ENCODE data around the gene TRAPPC2L. TPM values are rescaled to one million over a fixed set of nuclear protein-coding genes. Genes with fewer than 3 reads are reported as not detected.
A peak's percentile ranks its signal among the peaks of the same experiment; 100 is the strongest.

TRAPPC2L gene
- polyA plus RNA-seq, 2 donors: 42.8 to 44.1 TPM

DNA sequence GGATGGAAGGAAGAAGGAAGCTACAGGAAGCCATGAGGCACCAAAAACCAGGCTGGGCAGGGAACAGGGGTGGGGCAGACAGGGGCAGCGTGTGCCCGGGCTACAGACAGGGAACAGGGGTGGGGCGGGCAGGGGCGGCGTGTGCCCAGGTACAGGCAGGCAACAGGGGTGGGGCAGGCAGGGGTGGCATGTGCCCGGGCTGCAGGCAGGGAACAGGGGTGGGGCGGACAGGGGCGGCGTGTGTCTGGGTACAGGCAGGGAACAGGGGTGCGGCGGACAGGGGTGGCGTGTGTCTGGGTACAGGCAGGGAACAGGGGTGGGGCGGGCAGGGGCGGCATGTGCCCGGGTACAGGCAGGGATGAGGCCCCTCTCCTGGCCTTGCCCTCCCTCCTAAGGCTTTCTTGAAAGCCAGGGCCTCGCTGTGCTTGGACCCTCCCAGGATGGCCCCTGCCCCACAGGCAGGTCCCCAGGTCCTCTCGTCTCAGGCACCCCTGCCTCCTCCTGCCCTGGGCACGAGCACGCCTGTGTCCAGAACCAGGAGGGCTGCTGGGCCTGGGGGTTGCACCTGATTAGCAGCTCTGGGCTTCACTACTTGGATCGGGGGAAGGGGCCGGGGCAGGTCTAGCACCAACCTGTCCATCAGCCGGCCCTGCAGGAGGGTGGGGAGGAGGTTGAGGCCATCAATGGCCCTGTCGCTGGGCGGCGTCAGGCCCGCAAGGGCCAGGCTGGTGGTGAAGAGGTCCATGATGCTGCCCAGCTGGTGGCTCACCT lies 30.7 kb upstream of the TRAPPC2L start:
- H3K27me3 ChIP-seq (ENCODE audit: control insufficient read depth in 1 of 2, insufficient read depth in 2 of 2, low read length in 2 of 2): no peaks in the 10 kb centered on the region
- 76 to 79% methylated on average over 21 to 26 of the region's 26 CpGs for WGBS, 2 donors
- H3K9me3 ChIP-seq (ENCODE audit: control insufficient read depth in 2 of 2, insufficient read depth in 1 of 2, low read depth in 1 of 2, low read length in 1 of 2): no peaks in the 10 kb centered on the region
- no peak overlapping the region for H3K4me3 ChIP-seq (ENCODE audit: low read depth in 1 of 2, low read length in 2 of 2)
- H3K27ac ChIP-seq (ENCODE audit: low read depth in 2 of 2, low read length in 1 of 2): peak overlapping the region in 1 of 2 donors; percentile 4
- peaks cover 0 to 33% of the 10 kb centered on the region in 2 donors for H3K36me3 ChIP-seq (ENCODE audit: control insufficient read depth in 2 of 2, insufficient read depth in 2 of 2, low read length in 1 of 2)
- H3K4me1 ChIP-seq (ENCODE audit: control insufficient read depth in 2 of 2, insufficient read depth in 2 of 2, low read length in 1 of 2): peaks cover 3 to 19% of the 10 kb centered on the region in 2 donors

GRCh38 chr16:88827727-88828126 lies 29.2 kb upstream of the TRAPPC2L start:
- peaks cover 3 to 19% of the 10 kb centered on the region in 2 donors for H3K4me1 ChIP-seq (ENCODE audit: control insufficient read depth in 2 of 2, insufficient read depth in 2 of 2, low read length in 1 of 2)
- peaks cover 0 to 19% of the 10 kb centered on the region in 2 donors for H3K36me3 ChIP-seq (ENCODE audit: control insufficient read depth in 2 of 2, insufficient read depth in 2 of 2, low read length in 1 of 2)
- no peaks in the 10 kb centered on the region for H3K27me3 ChIP-seq (ENCODE audit: control insufficient read depth in 1 of 2, insufficient read depth in 2 of 2, low read length in 2 of 2)
- no peak overlapping the region for H3K27ac ChIP-seq (ENCODE audit: low read depth in 2 of 2, low read length in 1 of 2)
- no peak overlapping the region for H3K4me3 ChIP-seq (ENCODE audit: low read depth in 1 of 2, low read length in 2 of 2)
- 92 to 93% methylated on average over 21 of the region's 21 CpGs for WGBS, 2 donors
- H3K9me3 ChIP-seq (ENCODE audit: control insufficient read depth in 2 of 2, insufficient read depth in 1 of 2, low read depth in 1 of 2, low read length in 1 of 2): no peaks in the 10 kb centered on the region

- Histone ChIP-seq H3K27me3 (ENCODE audit: control insufficient read depth in 1 of 2, insufficient read depth in 2 of 2, low read length in 2 of 2) (no peaks in the 10 kb centered on the region), H3K4me3 (ENCODE audit: low read depth in 1 of 2, low read length in 2 of 2) (no peak overlapping the region), H3K36me3 (ENCODE audit: control insufficient read depth in 2 of 2, insufficient read depth in 2 of 2, low read length in 1 of 2) (peaks cover 0 to 17% of the 10 kb centered on the region in 2 donors), H3K27ac (ENCODE audit: low read depth in 2 of 2, low read length in 1 of 2) (no peak overlapping the region), H3K4me1 (ENCODE audit: control insufficient read depth in 2 of 2, insufficient read depth in 2 of 2, low read length in 1 of 2) (peaks cover 3 to 19% of the 10 kb centered on the region in 2 donors), H3K9me3 (ENCODE audit: control insufficient read depth in 2 of 2, insufficient read depth in 1 of 2, low read depth in 1 of 2, low read length in 1 of 2) (no peaks in the 10 kb centered on the region)
- WGBS, 2 donors: 75 to 86% methylated on average over 24 of the region's 24 CpGs
These were observed 28.2 kb upstream of the TRAPPC2L start for GRCh38 chr16:88828711-88829110.

DNA sequence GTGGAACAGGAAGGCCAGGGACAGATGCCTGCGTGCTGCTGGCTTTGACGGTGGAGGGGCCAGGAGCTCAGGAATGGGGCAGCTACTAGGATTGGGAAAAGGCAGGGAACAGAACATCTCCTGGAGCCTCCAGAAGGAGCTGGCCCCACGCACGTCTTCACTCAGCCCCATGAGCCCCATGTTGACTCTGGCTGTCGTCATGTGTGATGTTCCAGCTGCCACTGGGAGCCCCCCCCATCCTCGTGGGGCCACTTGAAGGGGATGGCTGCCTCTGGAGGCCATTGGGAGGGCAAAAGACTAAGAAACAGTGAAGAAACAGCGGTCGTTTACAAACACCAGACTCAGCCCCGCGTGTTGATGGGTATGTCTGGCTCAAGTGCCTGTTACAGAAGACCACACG lies 26.7 kb upstream of the TRAPPC2L start:
- Histone ChIP-seq H3K36me3 (ENCODE audit: control insufficient read depth in 2 of 2, insufficient read depth in 2 of 2, low read length in 1 of 2) (peaks cover 0 to 18% of the 10 kb centered on the region in 2 donors), H3K4me1 (ENCODE audit: control insufficient read depth in 2 of 2, insufficient read depth in 2 of 2, low read length in 1 of 2) (peaks cover 3 to 19% of the 10 kb centered on the region in 2 donors), H3K27ac (ENCODE audit: low read depth in 2 of 2, low read length in 1 of 2) (no peak overlapping the region), H3K4me3 (ENCODE audit: low read depth in 1 of 2, low read length in 2 of 2) (no peak overlapping the region), H3K27me3 (ENCODE audit: control insufficient read depth in 1 of 2, insufficient read depth in 2 of 2, low read length in 2 of 2) (no peaks in the 10 kb centered on the region), H3K9me3 (ENCODE audit: control insufficient read depth in 2 of 2, insufficient read depth in 1 of 2, low read depth in 1 of 2, low read length in 1 of 2) (no peaks in the 10 kb centered on the region)
- WGBS, 2 donors: 71 to 74% methylated on average over 11 of the region's 11 CpGs

DNA sequence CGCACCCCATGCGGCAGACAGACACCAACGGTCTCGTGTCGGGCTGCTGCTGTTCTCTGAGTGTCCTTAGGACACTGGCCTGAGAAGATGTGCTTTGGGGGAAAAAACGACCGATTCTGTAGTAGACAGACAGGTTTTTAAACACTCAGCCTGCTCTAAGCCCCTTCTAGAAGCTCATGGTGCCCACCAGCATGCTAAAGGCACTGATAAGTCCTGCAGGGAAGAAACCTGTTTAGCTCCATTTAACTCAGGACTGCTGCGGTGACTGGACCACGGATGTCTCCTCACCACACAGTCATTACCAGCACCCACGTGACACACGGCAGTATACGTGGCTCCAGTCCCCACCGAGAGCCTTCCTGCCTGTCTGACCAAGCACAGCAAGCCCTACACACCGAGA lies 26.1 kb upstream of the TRAPPC2L start:
- Histone ChIP-seq H3K36me3 (ENCODE audit: control insufficient read depth in 2 of 2, insufficient read depth in 2 of 2, low read length in 1 of 2) (peaks cover 0 to 23% of the 10 kb centered on the region in 2 donors), H3K4me3 (ENCODE audit: low read depth in 1 of 2, low read length in 2 of 2) (no peak overlapping the region)
- 89% methylated on average over 14 of the region's 14 CpGs for WGBS, 2 donors

DNA sequence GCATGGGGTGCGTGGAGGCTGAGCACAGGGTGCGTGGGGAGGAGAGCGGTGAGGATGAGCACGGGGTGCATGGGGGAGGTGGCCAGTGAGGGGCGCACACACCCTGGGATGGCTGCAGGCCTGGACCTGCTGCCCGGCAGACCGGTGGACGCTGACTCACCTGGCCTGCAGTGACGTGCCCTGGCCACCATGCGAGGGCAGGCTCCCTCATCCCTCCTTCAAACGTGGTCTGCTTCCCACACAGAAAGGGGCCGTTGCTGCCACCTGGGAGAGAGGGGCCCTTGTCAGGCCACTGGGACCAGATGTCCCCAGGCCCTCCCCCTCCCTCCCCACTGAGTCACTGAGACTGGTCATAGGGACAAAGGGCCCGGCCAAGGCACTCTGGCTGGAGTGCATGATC lies 25.1 kb upstream of the TRAPPC2L start:
- H3K4me1 ChIP-seq (ENCODE audit: control insufficient read depth in 2 of 2, insufficient read depth in 2 of 2, low read length in 1 of 2): peaks cover under 1 to 4% of the 10 kb centered on the region in 2 donors
- H3K4me3 ChIP-seq (ENCODE audit: low read depth in 1 of 2, low read length in 2 of 2): no peak overlapping the region
- H3K27me3 ChIP-seq (ENCODE audit: control insufficient read depth in 1 of 2, insufficient read depth in 2 of 2, low read length in 2 of 2): no peaks in the 10 kb centered on the region
- peaks cover 0 to 26% of the 10 kb centered on the region in 2 donors for H3K36me3 ChIP-seq (ENCODE audit: control insufficient read depth in 2 of 2, insufficient read depth in 2 of 2, low read length in 1 of 2)
- no peaks in the 10 kb centered on the region for H3K9me3 ChIP-seq (ENCODE audit: control insufficient read depth in 2 of 2, insufficient read depth in 1 of 2, low read depth in 1 of 2, low read length in 1 of 2)
- WGBS, 2 donors: 53 to 69% methylated on average over 12 to 13 of the region's 13 CpGs
- no peak overlapping the region for H3K27ac ChIP-seq (ENCODE audit: low read depth in 2 of 2, low read length in 1 of 2)

More for the DNA sequence above, 26.1 kb upstream of the TRAPPC2L start:
- peaks cover 3 to 15% of the 10 kb centered on the region in 2 donors for H3K4me1 ChIP-seq (ENCODE audit: control insufficient read depth in 2 of 2, insufficient read depth in 2 of 2, low read length in 1 of 2)
- no peaks in the 10 kb centered on the region for H3K27me3 ChIP-seq (ENCODE audit: control insufficient read depth in 1 of 2, insufficient read depth in 2 of 2, low read length in 2 of 2)
- H3K27ac ChIP-seq (ENCODE audit: low read depth in 2 of 2, low read length in 1 of 2): no peak overlapping the region
- H3K9me3 ChIP-seq (ENCODE audit: control insufficient read depth in 2 of 2, insufficient read depth in 1 of 2, low read depth in 1 of 2, low read length in 1 of 2): no peaks in the 10 kb centered on the region

GRCh38 chr16:88833086-88833485 lies 23.8 kb upstream of the TRAPPC2L start:
- peaks cover 0 to 27% of the 10 kb centered on the region in 2 donors for H3K36me3 ChIP-seq (ENCODE audit: control insufficient read depth in 2 of 2, insufficient read depth in 2 of 2, low read length in 1 of 2)
- no peaks in the 10 kb centered on the region for H3K9me3 ChIP-seq (ENCODE audit: control insufficient read depth in 2 of 2, insufficient read depth in 1 of 2, low read depth in 1 of 2, low read length in 1 of 2)
- WGBS, 2 donors: 94 to 97% methylated on average over 12 to 13 of the region's 13 CpGs
- H3K4me3 ChIP-seq (ENCODE audit: low read depth in 1 of 2, low read length in 2 of 2): no peak overlapping the region
- no peak overlapping the region for H3K27ac ChIP-seq (ENCODE audit: low read depth in 2 of 2, low read length in 1 of 2)
- H3K4me1 ChIP-seq (ENCODE audit: control insufficient read depth in 2 of 2, insufficient read depth in 2 of 2, low read length in 1 of 2): no peaks in the 10 kb centered on the region
- H3K27me3 ChIP-seq (ENCODE audit: control insufficient read depth in 1 of 2, insufficient read depth in 2 of 2, low read length in 2 of 2): no peaks in the 10 kb centered on the region

- H3K36me3 ChIP-seq (ENCODE audit: control insufficient read depth in 2 of 2, insufficient read depth in 2 of 2, low read length in 1 of 2): peaks cover 0 to 32% of the 10 kb centered on the region in 2 donors
- H3K4me1 ChIP-seq (ENCODE audit: control insufficient read depth in 2 of 2, insufficient read depth in 2 of 2, low read length in 1 of 2): no peaks in the 10 kb centered on the region
These were observed 22.3 kb upstream of the TRAPPC2L start for GRCh38 chr16:88834670-88835069.

DNA sequence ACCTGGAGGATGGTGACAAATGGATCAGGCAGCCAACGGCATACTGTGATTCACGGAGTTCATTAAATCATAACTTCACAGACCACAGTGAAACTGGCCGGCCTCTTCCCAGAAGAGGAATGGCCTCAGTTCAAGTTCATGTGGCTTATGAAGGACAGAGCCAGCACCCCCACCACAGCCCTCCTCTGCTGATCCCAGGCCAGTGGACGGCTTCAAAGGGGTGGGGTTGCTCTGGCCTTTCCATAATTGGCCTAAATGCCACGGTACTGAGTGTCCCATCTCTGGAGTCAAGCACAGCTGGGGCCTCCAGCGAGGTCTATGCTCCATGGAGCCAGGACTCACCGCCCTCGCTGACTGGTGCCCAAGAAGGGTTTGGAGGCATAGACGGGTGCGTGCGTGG lies 21.5 kb upstream of the TRAPPC2L start:
- H3K9me3 ChIP-seq (ENCODE audit: control insufficient read depth in 2 of 2, insufficient read depth in 1 of 2, low read depth in 1 of 2, low read length in 1 of 2): no peaks in the 10 kb centered on the region
- no peak overlapping the region for H3K27ac ChIP-seq (ENCODE audit: low read depth in 2 of 2, low read length in 1 of 2)
- peaks cover 0 to 39% of the 10 kb centered on the region in 2 donors for H3K36me3 ChIP-seq (ENCODE audit: control insufficient read depth in 2 of 2, insufficient read depth in 2 of 2, low read length in 1 of 2)
- no peaks in the 10 kb centered on the region for H3K4me1 ChIP-seq (ENCODE audit: control insufficient read depth in 2 of 2, insufficient read depth in 2 of 2, low read length in 1 of 2)
- no peak overlapping the region for H3K4me3 ChIP-seq (ENCODE audit: low read depth in 1 of 2, low read length in 2 of 2)
- no peaks in the 10 kb centered on the region for H3K27me3 ChIP-seq (ENCODE audit: control insufficient read depth in 1 of 2, insufficient read depth in 2 of 2, low read length in 2 of 2)
- 84% methylated on average over 8 to 11 of the region's 11 CpGs for WGBS, 2 donors

More at GRCh38 chr16:88834670-88835069, 22.3 kb upstream of the TRAPPC2L start:
- no peak overlapping the region for H3K4me3 ChIP-seq (ENCODE audit: low read depth in 1 of 2, low read length in 2 of 2)
- no peaks in the 10 kb centered on the region for H3K9me3 ChIP-seq (ENCODE audit: control insufficient read depth in 2 of 2, insufficient read depth in 1 of 2, low read depth in 1 of 2, low read length in 1 of 2)
- no peak overlapping the region for H3K27ac ChIP-seq (ENCODE audit: low read depth in 2 of 2, low read length in 1 of 2)
- WGBS, 2 donors: 96 to 97% methylated on average over 10 to 13 of the region's 13 CpGs
- H3K27me3 ChIP-seq (ENCODE audit: control insufficient read depth in 1 of 2, insufficient read depth in 2 of 2, low read length in 2 of 2): no peaks in the 10 kb centered on the region

DNA sequence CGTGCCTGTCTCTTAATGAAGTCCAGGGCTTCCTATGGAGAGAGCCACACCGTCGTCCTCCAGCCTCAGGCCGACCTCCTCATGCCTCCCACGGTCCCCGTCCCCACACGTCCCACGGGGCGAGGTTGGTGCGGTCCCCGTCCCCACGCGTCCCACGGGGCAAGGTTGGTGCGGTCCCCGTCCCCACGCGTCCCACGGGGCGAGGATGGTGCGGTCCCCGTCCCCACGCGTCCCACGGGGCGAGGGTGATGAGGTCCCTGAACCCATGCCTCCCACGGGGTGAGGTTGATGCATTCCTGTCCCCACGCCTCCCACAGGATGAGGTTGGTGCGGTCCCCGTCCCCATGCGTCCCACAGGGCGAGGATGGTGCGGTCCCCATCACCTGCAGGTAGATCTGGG lies 21.1 kb upstream of the TRAPPC2L start:
- no peak overlapping the region for H3K27ac ChIP-seq (ENCODE audit: low read depth in 2 of 2, low read length in 1 of 2)
- 94 to 95% methylated on average over 31 to 33 of the region's 33 CpGs for WGBS, 2 donors

More for the DNA sequence above, 21.1 kb upstream of the TRAPPC2L start:
- Histone ChIP-seq H3K4me3 (ENCODE audit: low read depth in 1 of 2, low read length in 2 of 2) (no peak overlapping the region), H3K4me1 (ENCODE audit: control insufficient read depth in 2 of 2, insufficient read depth in 2 of 2, low read length in 1 of 2) (no peaks in the 10 kb centered on the region), H3K27me3 (ENCODE audit: control insufficient read depth in 1 of 2, insufficient read depth in 2 of 2, low read length in 2 of 2) (no peaks in the 10 kb centered on the region), H3K9me3 (ENCODE audit: control insufficient read depth in 2 of 2, insufficient read depth in 1 of 2, low read depth in 1 of 2, low read length in 1 of 2) (no peaks in the 10 kb centered on the region), H3K36me3 (ENCODE audit: control insufficient read depth in 2 of 2, insufficient read depth in 2 of 2, low read length in 1 of 2) (peaks cover 0 to 41% of the 10 kb centered on the region in 2 donors)

Measured in esophagus (tissue), 2 donors.